Transverse colon (tissue), 4 donors: ENCODE data around the gene DNAJB13.

Source experiments
- CTCF ChIP-seq, 5 experiments: fragments of 200-600 bp in 3 of 5; fragments of 450-650 bp in 2 of 5; sonication (generic) in 3 of 5; IDR thresholded peaks; 1 replicate in 2 of 5; 2 replicates in 3 of 5; pipeline ENCODE4 v1.5.1; 2016 to 2017; ENCODE audit warnings: antibody characterized with exemption in 5 of 5, inconsistent platforms in 3 of 5, mild to moderate bottlenecking in 2 of 5, moderate library complexity in 1 of 5
- EP300 ChIP-seq: sonication (generic); formaldehyde crosslinking; IDR thresholded peaks from one replicate; pipeline ENCODE4 v1.6.1; 2017; ENCODE audit warnings: antibody characterized with exemption, low read depth
- POLR2AphosphoS5 ChIP-seq, 3 donors: sonication (generic); formaldehyde crosslinking; IDR thresholded peaks; one replicate each; pipeline ENCODE4 v1.6.1; 2016; ENCODE audit warnings: antibody characterized with exemption in 3 of 3

- TF ChIP-seq CTCF (IDR thresholded peaks at IDR 0.05), result no peak
- TF ChIP-seq POLR2AphosphoS5 (IDR thresholded peaks at IDR 0.05), result no peak
- no peak for TF ChIP-seq EP300
Observed at GRCh38 chr11:73961321-73961720, 10.5 kb downstream of the DNAJB13 start.
